Epidermal melanocyte (primary cell): Measurements from ENCODE around the gene GNA12.
"Not testable (repeated sequence)": the region's sequence is repeated elsewhere in the genome, so short reads cannot be mapped to it uniquely, and the experiment has no call there.

Experiments
- DNase-seq: peaks from one replicate; pipeline ENCODE4 v3.0.0; 2011; ENCODE audit warnings: low spot score; ENCODE audit not compliant: insufficient read length

The GNA12 gene

GRCh38 chr7:2864999-2865670 lies 21.0 kb upstream of the GNA12 start:
- peak; percentile 64 for DNase-seq

- DNase-seq, result no peak
Measured at GRCh38 chr7:2864204-2864985, 20.3 kb upstream of the GNA12 start.

GRCh38 chr7:2863461-2864066 lies 19.5 kb upstream of the GNA12 start:
- DNase-seq, result peak; percentile 55

GRCh38 chr7:2862831-2863361 lies 18.8 kb upstream of the GNA12 start:
- DNase-seq, result no peak

GRCh38 chr7:2861509-2861908 lies 17.4 kb upstream of the GNA12 start:
- no peak for DNase-seq

GRCh38 chr7:2860627-2861133 lies 16.6 kb upstream of the GNA12 start:
- DNase-seq, result no peak

GRCh38 chr7:2859952-2860351 lies 15.8 kb upstream of the GNA12 start:
- no peak for DNase-seq

GRCh38 chr7:2858621-2859020 lies 14.5 kb upstream of the GNA12 start:
- DNase-seq, result no peak

GRCh38 chr7:2856388-2857169 lies 12.5 kb upstream of the GNA12 start:
- DNase-seq, result no peak

- DNase-seq, result no peak
Measured at GRCh38 chr7:2855386-2855785, 11.3 kb upstream of the GNA12 start.

- not testable (repeated sequence) for DNase-seq
Measured at GRCh38 chr7:2853552-2853951, 9.4 kb upstream of the GNA12 start.

GRCh38 chr7:2853147-2853546 lies 9.0 kb upstream of the GNA12 start:
- no peak for DNase-seq

GRCh38 chr7:2851497-2851896 lies 7.4 kb upstream of the GNA12 start:
- DNase-seq, result no peak

- no peak for DNase-seq
Measured at GRCh38 chr7:2849941-2850766, 6.0 kb upstream of the GNA12 start.

GRCh38 chr7:2845034-2845592 lies 1.0 kb upstream of the GNA12 start:
- DNase-seq, result no peak

GRCh38 chr7:2843711-2844152 lies 376 bp downstream of the GNA12 start:
- no peak for DNase-seq

GRCh38 chr7:2843191-2843685 lies 870 bp downstream of the GNA12 start:
- DNase-seq, result no peak

GRCh38 chr7:2841907-2842306 lies 2.2 kb downstream of the GNA12 start:
- DNase-seq, result no peak

- DNase-seq, result no peak
Measured at GRCh38 chr7:2840458-2840857, 3.6 kb downstream of the GNA12 start.
